Stimulated activated CD8-positive, alpha-beta memory T cell treated with anti-CD3 and anti-CD28 coated beads, Interleukin-4, amount 100 ng/mL, for 1 hour (primary cell): ENCODE data around the gene LCE4A.
"Not testable (repeated sequence)": the region's sequence is repeated elsewhere in the genome, so short reads cannot be mapped to it uniquely, and the experiment has no call there.

Source experiments
- DNase-seq, 2 donors: peaks; one replicate each; pipeline ENCODE4 v3.0.0-alpha.2; 2020; ENCODE audit warnings: low read depth in 2 of 2, low spot score in 1 of 2

Gene LCE4A

GRCh38 chr1:152707860-152708259 is at the start of gene LCE4A:
Gene LCE4A (plus strand): TSS chr1:152708160. CDS start chr1:152709076, 916 bp downstream.
- no peak for DNase-seq

- no peak for DNase-seq
These were observed 49.3 kb upstream of the LCE4A start for GRCh38 chr1:152658649-152659048.

GRCh38 chr1:152663098-152663497 is 44.9 kb upstream of the LCE4A start, which contains the start of gene LCE2D:
Gene LCE2D (plus strand): TSS chr1:152663380. CDS start chr1:152664106, 726 bp downstream.
- no peak for DNase-seq

GRCh38 chr1:152666171-152666570 is 41.8 kb upstream of the LCE4A start:
- DNase-seq: not testable (repeated sequence)

- DNase-seq: no peak
These were observed 40.3 kb upstream of the LCE4A start for GRCh38 chr1:152667648-152668047.

GRCh38 chr1:152673016-152673415 is 34.9 kb upstream of the LCE4A start:
- DNase-seq: no peak

- not testable (repeated sequence) for DNase-seq
These were observed 33.0 kb upstream of the LCE4A start, which contains the start of gene LCE2C for GRCh38 chr1:152674983-152675382. Gene LCE2C (plus strand): TSS chr1:152675279. CDS start chr1:152676016, 737 bp downstream.

GRCh38 chr1:152679459-152679858 is 28.5 kb upstream of the LCE4A start:
- DNase-seq: no peak

- DNase-seq: no peak
These were observed 26.3 kb upstream of the LCE4A start for GRCh38 chr1:152681616-152682015.

- DNase-seq: no peak
These were observed 24.1 kb upstream of the LCE4A start for GRCh38 chr1:152683846-152684245.

GRCh38 chr1:152685823-152686222 is 22.1 kb upstream of the LCE4A start, which contains the start of gene LCE2B:
Gene LCE2B (plus strand): TSS chr1:152686123. CDS start chr1:152686844, 721 bp downstream.
- not testable (repeated sequence) for DNase-seq

- DNase-seq: no peak
These were observed 10.0 kb upstream of the LCE4A start, which contains the start of gene LCE2A for GRCh38 chr1:152697701-152698600. Gene LCE2A (plus strand): TSS chr1:152698345. CDS start chr1:152698902, 557 bp downstream.

GRCh38 chr1:152699746-152700145 is 8.2 kb upstream of the LCE4A start:
- DNase-seq: no peak

GRCh38 chr1:152718238-152718637 is 10.3 kb downstream of the LCE4A start:
- no peak for DNase-seq

GRCh38 chr1:152725261-152725660 is 17.3 kb downstream of the LCE4A start:
- no peak for DNase-seq

GRCh38 chr1:152728986-152729385 is 21.0 kb downstream of the LCE4A start:
- no peak for DNase-seq

GRCh38 chr1:152735648-152736047 is 27.7 kb downstream of the LCE4A start:
- DNase-seq: no peak

GRCh38 chr1:152737997-152738396 is 30.0 kb downstream of the LCE4A start:
- DNase-seq: no peak

GRCh38 chr1:152739841-152740240 is 31.9 kb downstream of the LCE4A start:
- DNase-seq: no peak

- DNase-seq: no peak
These were observed 33.7 kb downstream of the LCE4A start for GRCh38 chr1:152741656-152742055.

GRCh38 chr1:152743371-152744145 is 35.6 kb downstream of the LCE4A start:
- DNase-seq: no peak

- no peak for DNase-seq
These were observed 37.3 kb downstream of the LCE4A start for GRCh38 chr1:152745289-152745704.
